GM12873 (cell line): ENCODE data around the gene SFMBT1.

Source experiments
- CTCF ChIP-seq: IDR thresholded peaks from 2 replicates; pipeline ENCODE4 v1.5.1; 2012; ENCODE audit warnings: low read depth, mild to moderate bottlenecking, moderate library complexity, low read length, control low read depth; ENCODE audit not compliant: insufficient read depth; ENCODE audit errors: missing control alignments

SFMBT1 gene

DNA sequence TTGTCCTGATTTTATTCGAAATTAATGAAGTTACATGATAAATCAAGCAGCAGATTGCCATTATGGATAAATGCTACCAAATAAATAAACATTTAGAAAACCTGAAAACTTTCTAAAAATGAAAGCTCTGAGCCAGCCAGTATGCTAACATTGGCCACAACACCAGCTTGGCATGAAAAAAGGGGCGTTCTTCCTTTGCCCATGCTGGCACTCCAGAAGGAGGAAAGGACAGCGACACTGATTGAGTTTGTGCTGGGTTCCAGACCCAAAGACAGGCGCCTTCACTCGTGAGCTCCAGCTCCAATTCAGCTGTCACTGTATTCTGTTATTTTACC is 153.6 kb downstream of the SFMBT1 start:
- no peak for TF ChIP-seq CTCF

DNA sequence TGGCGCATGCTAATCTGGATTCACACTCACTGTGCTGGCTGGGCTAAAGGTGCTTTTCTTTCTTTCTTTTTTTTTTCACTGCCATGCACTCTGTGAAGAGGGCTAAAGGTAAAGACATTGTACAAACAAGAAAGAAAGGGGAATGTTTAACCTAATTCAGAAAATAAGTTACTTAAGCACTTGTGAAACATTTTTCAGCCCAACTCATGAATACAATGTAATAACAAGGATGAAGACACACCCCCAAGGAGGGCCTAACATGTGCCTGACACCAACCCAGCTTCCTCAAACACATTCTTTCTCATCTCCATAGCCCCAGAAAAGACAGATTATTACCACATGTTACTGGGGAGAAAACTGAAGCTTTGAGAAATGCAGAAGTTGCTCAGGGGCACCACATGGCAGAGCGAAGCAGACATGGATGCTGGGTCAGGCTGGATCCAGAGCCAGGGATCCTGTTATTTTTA is 154.2 kb downstream of the SFMBT1 start:
- no peak for TF ChIP-seq CTCF

GRCh38 chr3:52891164-52891563 is 154.7 kb downstream of the SFMBT1 start:
- TF ChIP-seq CTCF: no peak

DNA sequence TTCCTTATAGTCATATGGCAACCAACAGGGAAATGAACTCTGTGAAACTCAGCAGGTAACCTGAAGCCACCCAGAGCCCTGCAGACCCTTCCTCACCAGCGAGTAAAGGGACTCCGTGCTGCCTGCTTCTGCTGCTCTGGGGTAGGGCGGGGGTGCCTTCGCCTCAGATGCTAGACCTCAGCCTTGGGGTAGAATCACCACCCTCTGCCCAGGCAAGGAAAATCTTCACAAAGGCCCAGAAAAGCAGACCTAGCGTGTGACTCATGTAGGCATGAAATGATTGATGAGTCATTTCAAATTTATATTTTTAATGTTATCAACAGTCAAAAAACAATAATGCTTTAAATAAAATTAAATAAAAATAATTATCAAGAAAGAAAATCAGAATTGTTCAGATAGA is 155.1 kb downstream of the SFMBT1 start:
- TF ChIP-seq CTCF: no peak

DNA sequence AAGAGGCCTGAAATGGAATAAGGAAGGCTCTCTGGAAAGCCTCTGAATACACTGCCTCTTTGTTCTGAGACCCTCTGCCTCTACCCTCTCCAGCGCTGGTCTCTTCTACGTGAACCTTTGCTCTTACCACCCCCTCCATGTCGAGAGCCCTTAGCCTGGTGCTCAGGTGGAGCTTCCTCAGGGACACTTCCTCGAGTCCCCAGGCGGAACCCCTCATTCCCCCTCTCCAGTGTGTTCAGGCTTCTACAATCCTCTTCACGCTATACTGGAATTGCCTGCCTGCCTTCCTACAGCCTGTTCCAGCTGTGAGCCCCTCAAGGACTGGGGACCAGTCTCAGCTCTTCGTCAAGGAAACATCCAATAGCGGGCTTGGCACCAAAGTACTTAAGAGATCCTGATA is 156.0 kb downstream of the SFMBT1 start:
- TF ChIP-seq CTCF: no peak

DNA sequence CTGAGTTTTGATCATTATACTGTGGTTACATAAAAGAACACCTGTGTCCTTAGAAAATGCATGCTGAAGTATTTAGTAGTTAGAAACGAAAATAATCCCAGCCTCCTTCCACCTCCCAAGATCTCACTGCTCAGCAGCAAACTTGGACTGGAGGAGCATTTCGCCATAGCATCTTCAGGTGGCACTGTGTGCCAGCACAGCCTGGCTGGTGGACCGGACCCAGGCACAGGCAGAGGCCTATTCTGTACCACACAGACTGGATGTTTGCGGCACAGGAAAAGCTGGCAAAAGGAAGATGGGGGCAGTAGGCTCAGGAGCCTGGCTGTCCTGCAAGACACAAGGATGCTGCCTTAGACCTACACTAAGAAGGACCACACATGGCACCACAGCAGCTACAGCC is 158.7 kb downstream of the SFMBT1 start:
- TF ChIP-seq CTCF: no peak

DNA sequence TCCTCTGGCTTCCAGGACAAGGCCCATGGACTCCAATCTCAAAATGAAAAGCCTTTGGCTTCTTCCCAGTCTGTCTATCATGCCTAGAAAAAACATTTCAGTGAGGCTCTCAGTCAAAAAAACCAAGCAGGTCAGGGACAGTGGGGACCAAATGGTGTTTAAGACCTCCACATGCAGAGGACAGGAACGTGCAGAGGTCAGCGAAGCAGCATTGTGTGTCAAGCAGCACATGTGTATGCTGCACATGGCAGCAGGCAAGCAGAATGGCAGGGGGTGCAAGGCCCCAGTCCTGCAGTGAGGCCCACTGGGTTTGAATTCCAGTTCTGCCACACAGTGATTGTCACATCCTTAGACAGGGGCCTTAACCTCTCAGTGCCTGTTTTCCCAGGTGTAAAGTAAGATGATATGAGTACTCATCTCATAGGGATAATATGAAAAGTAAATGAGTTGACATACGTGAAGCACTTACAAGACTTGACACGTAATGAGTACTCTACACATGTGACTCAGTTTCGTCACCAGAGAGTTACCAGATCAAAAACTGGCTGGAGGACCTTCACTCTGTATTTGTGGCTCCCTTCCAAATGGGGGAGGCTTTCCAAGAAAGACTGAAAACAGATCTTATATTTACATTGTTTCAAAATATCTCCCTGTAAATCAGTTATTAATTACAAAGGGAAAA is 159.7 kb downstream of the SFMBT1 start:
- TF ChIP-seq CTCF: no peak

DNA sequence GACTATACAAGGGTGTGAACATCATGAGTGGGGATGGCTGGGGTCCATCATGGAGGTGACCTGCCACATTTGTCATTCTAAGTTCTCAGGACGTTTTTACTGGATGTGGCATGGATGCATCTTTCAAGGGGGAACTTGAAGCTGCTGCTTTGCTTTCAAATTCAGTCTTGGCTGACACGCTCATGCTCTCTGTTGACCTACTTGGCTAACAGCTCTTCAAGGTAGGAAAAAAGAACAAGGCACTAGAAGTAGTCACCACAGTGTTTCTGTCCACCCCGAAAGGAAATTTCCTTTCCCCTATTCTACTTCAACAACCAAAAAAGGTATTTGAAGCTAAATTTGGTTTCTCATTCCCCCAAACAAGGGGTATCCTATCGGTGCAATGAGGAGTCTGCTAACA is 163.5 kb downstream of the SFMBT1 start:
- no peak for TF ChIP-seq CTCF
